Measurements from ENCODE around the gene GMCL1.

DNA sequence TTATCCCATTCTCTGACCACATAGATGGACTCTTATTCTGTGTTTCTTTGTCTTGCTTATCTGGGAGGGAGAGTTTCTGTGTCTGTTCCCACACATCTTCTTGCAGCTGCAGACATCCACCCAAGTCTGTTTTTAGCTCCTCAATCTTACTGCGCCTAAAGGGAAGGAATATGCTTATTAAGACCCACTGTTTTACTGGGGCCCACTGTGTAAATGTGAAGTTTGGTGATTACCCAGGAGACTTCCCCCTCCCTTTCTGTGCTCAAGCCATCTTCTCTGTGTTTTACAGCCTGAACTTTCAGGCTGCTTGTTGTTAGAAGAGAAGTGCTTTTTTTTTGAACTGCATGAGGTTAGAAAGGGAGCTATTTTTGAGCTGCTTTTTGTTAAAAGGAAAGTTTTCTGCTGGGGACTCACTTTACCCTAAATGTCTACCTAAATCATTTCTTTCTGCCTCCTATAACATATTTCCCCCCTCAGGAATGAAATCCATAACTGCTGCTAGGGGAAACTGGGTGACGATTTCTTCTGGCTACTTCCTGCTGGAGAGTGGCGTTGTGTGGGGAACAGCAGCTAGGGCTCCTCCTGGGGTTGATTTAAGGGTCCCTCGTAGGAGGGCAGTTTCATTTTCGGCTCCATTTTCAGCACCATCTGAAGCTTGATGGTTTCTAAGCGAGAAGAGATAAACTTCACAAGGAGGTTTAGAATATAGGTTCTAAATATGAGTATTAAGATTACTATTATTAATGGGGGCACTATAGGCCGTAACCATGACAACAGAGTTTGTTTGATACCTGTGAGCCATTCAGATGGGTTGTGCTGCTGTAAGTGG is 39.5 kb upstream of the GMCL1 start:
- TF ChIP-seq, protein P1, sequence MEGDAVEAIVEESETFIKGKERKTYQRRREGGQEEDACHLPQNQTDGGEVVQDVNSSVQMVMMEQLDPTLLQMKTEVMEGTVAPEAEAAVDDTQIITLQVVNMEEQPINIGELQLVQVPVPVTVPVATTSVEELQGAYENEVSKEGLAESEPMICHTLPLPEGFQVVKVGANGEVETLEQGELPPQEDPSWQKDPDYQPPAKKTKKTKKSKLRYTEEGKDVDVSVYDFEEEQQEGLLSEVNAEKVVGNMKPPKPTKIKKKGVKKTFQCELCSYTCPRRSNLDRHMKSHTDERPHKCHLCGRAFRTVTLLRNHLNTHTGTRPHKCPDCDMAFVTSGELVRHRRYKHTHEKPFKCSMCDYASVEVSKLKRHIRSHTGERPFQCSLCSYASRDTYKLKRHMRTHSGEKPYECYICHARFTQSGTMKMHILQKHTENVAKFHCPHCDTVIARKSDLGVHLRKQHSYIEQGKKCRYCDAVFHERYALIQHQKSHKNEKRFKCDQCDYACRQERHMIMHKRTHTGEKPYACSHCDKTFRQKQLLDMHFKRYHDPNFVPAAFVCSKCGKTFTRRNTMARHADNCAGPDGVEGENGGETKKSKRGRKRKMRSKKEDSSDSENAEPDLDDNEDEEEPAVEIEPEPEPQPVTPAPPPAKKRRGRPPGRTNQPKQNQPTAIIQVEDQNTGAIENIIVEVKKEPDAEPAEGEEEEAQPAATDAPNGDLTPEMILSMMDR (IDR thresholded peaks at IDR 0.05): no peak
- TF ChIP-seq POLR2AphosphoS5 (IDR thresholded peaks at IDR 0.05; ENCODE audit: low read depth, low read length) (no peak), TCF7L2 (IDR thresholded peaks at IDR 0.05; ENCODE audit: low read depth, low read length) (no peak), SIN3A (IDR thresholded peaks at IDR 0.05; ENCODE audit: borderline replicate concordance, insufficient read depth, low read depth, low read length) (no peak)
- TF ChIP-seq, protein P2, sequence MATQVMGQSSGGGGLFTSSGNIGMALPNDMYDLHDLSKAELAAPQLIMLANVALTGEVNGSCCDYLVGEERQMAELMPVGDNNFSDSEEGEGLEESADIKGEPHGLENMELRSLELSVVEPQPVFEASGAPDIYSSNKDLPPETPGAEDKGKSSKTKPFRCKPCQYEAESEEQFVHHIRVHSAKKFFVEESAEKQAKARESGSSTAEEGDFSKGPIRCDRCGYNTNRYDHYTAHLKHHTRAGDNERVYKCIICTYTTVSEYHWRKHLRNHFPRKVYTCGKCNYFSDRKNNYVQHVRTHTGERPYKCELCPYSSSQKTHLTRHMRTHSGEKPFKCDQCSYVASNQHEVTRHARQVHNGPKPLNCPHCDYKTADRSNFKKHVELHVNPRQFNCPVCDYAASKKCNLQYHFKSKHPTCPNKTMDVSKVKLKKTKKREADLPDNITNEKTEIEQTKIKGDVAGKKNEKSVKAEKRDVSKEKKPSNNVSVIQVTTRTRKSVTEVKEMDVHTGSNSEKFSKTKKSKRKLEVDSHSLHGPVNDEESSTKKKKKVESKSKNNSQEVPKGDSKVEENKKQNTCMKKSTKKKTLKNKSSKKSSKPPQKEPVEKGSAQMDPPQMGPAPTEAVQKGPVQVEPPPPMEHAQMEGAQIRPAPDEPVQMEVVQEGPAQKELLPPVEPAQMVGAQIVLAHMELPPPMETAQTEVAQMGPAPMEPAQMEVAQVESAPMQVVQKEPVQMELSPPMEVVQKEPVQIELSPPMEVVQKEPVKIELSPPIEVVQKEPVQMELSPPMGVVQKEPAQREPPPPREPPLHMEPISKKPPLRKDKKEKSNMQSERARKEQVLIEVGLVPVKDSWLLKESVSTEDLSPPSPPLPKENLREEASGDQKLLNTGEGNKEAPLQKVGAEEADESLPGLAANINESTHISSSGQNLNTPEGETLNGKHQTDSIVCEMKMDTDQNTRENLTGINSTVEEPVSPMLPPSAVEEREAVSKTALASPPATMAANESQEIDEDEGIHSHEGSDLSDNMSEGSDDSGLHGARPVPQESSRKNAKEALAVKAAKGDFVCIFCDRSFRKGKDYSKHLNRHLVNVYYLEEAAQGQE (IDR thresholded peaks at IDR 0.05; ENCODE audit: insufficient read depth in 1 of 2, low read depth in 2 of 2, low read length in 1 of 2): no peak

All from Panc1 (cell line).